ENCODE results near the gene LEPR. TPM values are rescaled to one million over a fixed set of nuclear protein-coding genes. Genes with fewer than 3 reads are reported as not detected.

LEPR gene
- total and polyA plus RNA-seq, 2 donors from 2014 or later = 3.1 to 13.8 TPM

- TF ChIP-seq CTCF (IDR thresholded peaks at IDR 0.05; ENCODE audit: borderline replicate concordance, extremely low read depth, insufficient read depth) = peak; percentile 33
- Histone ChIP-seq H3K4me3 (ENCODE audit: low read length in 3 of 3) (no peak overlapping the region), H3K9me3 (ENCODE audit: control insufficient read depth in 2 of 3, insufficient read depth in 1 of 3, low read length in 3 of 3) (no peaks in the 10 kb centered on the region), H3K27me3 (ENCODE audit: control insufficient read depth, insufficient read depth, low read length) (no peaks in the 10 kb centered on the region), H3K36me3 (ENCODE audit: control insufficient read depth in 2 of 3, insufficient read depth in 3 of 3, low read length in 3 of 3) (peaks cover 3 to 24% (median 24%) of the 10 kb centered on the region in 3 donors), H3K27ac (ENCODE audit: low read depth in 2 of 2, low read length in 2 of 2) (no peak overlapping the region), H3K9ac (ENCODE audit: low read length in 3 of 3) (no peak overlapping the region), H3K4me1 (ENCODE audit: control insufficient read depth in 2 of 3, insufficient read depth in 2 of 3, low read depth in 1 of 3, low read length in 3 of 3) (no peaks in the 10 kb centered on the region)
- DNase-seq = peak in 1 of 5 donors; percentile 58
- intact Hi-C loops (cut with DNase I) = no loop called here
- no peak for FAIRE-seq
These were observed 10.7 kb downstream of the LEPR start for GRCh38 chr1:65431111-65431705.

GRCh38 chr1:65432918-65433317 is 12.4 kb downstream of the LEPR start:
- H3K9ac ChIP-seq (ENCODE audit: low read length in 3 of 3) = no peak overlapping the region
- H3K4me3 ChIP-seq (ENCODE audit: low read length in 3 of 3) = no peak overlapping the region
- no peaks in the 10 kb centered on the region for H3K4me1 ChIP-seq (ENCODE audit: control insufficient read depth in 2 of 3, insufficient read depth in 2 of 3, low read depth in 1 of 3, low read length in 3 of 3)
- H3K36me3 ChIP-seq (ENCODE audit: control insufficient read depth in 2 of 3, insufficient read depth in 3 of 3, low read length in 3 of 3) = peaks cover 0 to 21% (median 20%) of the 10 kb centered on the region in 3 donors
- FAIRE-seq = no peak
- H3K27me3 ChIP-seq (ENCODE audit: control insufficient read depth, insufficient read depth, low read length) = no peaks in the 10 kb centered on the region
- no peak overlapping the region for H3K27ac ChIP-seq (ENCODE audit: low read depth in 2 of 2, low read length in 2 of 2)
- no peak for DNase-seq
- no peak for TF ChIP-seq CTCF (IDR thresholded peaks at IDR 0.05; ENCODE audit: borderline replicate concordance, extremely low read depth, insufficient read depth)
- intact Hi-C loops (cut with DNase I) = no loop called here
- H3K9me3 ChIP-seq (ENCODE audit: control insufficient read depth in 2 of 3, insufficient read depth in 1 of 3, low read length in 3 of 3) = no peaks in the 10 kb centered on the region

- intact Hi-C loops (cut with DNase I) = no loop called here
- DNase-seq (no peak), FAIRE-seq (no peak)
- Histone ChIP-seq H3K36me3 (ENCODE audit: control insufficient read depth in 2 of 3, insufficient read depth in 3 of 3, low read length in 3 of 3) (peaks cover 0 to 20% (median 17%) of the 10 kb centered on the region in 3 donors), H3K4me3 (ENCODE audit: low read length in 3 of 3) (no peak overlapping the region), H3K27ac (ENCODE audit: low read depth in 2 of 2, low read length in 2 of 2) (no peak overlapping the region), H3K9me3 (ENCODE audit: control insufficient read depth in 2 of 3, insufficient read depth in 1 of 3, low read length in 3 of 3) (no peaks in the 10 kb centered on the region), H3K27me3 (ENCODE audit: control insufficient read depth, insufficient read depth, low read length) (no peaks in the 10 kb centered on the region), H3K4me1 (ENCODE audit: control insufficient read depth in 2 of 3, insufficient read depth in 2 of 3, low read depth in 1 of 3, low read length in 3 of 3) (no peaks in the 10 kb centered on the region), H3K9ac (ENCODE audit: low read length in 3 of 3) (no peak overlapping the region)
- no peak for TF ChIP-seq CTCF (IDR thresholded peaks at IDR 0.05; ENCODE audit: borderline replicate concordance, extremely low read depth, insufficient read depth)
These were observed 13.8 kb downstream of the LEPR start for GRCh38 chr1:65434255-65434654.

- Histone ChIP-seq H3K9ac (ENCODE audit: low read length in 3 of 3) (no peak overlapping the region), H3K27ac (ENCODE audit: low read depth in 2 of 2, low read length in 2 of 2) (no peak overlapping the region), H3K4me3 (ENCODE audit: low read length in 3 of 3) (no peak overlapping the region), H3K9me3 (ENCODE audit: control insufficient read depth in 2 of 3, insufficient read depth in 1 of 3, low read length in 3 of 3) (no peaks in the 10 kb centered on the region), H3K4me1 (ENCODE audit: control insufficient read depth in 2 of 3, insufficient read depth in 2 of 3, low read depth in 1 of 3, low read length in 3 of 3) (no peaks in the 10 kb centered on the region), H3K27me3 (ENCODE audit: control insufficient read depth, insufficient read depth, low read length) (no peaks in the 10 kb centered on the region), H3K36me3 (ENCODE audit: control insufficient read depth in 2 of 3, insufficient read depth in 3 of 3, low read length in 3 of 3) (peaks cover 0 to 20% (median 17%) of the 10 kb centered on the region in 3 donors)
- no peak for FAIRE-seq
- intact Hi-C loops (cut with DNase I) = no loop called here
- no peak for DNase-seq
- TF ChIP-seq CTCF (IDR thresholded peaks at IDR 0.05; ENCODE audit: borderline replicate concordance, extremely low read depth, insufficient read depth) = no peak
These were observed 14.3 kb downstream of the LEPR start for GRCh38 chr1:65434760-65435159.
